ENCODE results near the gene HOXB3.

DNA sequence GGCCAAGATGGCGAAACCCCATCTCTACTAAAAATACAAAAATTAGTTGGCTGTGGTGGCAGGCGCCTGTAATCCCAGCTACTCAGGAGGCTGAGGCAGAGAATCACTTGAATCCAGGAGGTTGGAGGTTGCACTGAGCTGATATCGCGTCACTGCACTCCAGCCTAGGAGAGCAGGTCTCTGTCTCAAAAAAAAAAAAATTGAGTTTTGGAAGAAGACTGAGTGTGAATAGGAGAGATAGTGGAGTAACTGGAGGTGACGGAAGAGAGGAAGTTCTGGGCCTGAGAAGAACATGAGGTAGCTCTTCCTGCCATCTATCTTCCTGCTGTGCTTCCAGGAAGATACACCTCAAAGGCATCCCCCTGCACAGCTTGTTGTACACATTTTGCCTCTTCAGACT is 70.6 kb downstream of the HOXB3 start:
- TF ChIP-seq, protein P1, sequence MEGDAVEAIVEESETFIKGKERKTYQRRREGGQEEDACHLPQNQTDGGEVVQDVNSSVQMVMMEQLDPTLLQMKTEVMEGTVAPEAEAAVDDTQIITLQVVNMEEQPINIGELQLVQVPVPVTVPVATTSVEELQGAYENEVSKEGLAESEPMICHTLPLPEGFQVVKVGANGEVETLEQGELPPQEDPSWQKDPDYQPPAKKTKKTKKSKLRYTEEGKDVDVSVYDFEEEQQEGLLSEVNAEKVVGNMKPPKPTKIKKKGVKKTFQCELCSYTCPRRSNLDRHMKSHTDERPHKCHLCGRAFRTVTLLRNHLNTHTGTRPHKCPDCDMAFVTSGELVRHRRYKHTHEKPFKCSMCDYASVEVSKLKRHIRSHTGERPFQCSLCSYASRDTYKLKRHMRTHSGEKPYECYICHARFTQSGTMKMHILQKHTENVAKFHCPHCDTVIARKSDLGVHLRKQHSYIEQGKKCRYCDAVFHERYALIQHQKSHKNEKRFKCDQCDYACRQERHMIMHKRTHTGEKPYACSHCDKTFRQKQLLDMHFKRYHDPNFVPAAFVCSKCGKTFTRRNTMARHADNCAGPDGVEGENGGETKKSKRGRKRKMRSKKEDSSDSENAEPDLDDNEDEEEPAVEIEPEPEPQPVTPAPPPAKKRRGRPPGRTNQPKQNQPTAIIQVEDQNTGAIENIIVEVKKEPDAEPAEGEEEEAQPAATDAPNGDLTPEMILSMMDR (IDR thresholded peaks at IDR 0.05; ENCODE audit: poor library complexity, severe bottlenecking): no peak
- TF ChIP-seq EZH2 (IDR thresholded peaks at IDR 0.05; ENCODE audit: borderline replicate concordance, insufficient read depth, low read length, poor library complexity, severe bottlenecking): no peak
- TF ChIP-seq EP300 (conservative IDR thresholded peaks at IDR 0.05; ENCODE audit: poor library complexity, severe bottlenecking): no peak
- no peak for TF ChIP-seq RAD21 (conservative IDR thresholded peaks at IDR 0.05)
- no peak for TF ChIP-seq POLR2AphosphoS5 (IDR thresholded peaks at IDR 0.05)
- TF ChIP-seq SMC3 (conservative IDR thresholded peaks at IDR 0.05; ENCODE audit: poor library complexity): no peak
- no peak for TF ChIP-seq TAF1 (IDR thresholded peaks at IDR 0.05; ENCODE audit: low read depth)
- TF ChIP-seq, protein P2, sequence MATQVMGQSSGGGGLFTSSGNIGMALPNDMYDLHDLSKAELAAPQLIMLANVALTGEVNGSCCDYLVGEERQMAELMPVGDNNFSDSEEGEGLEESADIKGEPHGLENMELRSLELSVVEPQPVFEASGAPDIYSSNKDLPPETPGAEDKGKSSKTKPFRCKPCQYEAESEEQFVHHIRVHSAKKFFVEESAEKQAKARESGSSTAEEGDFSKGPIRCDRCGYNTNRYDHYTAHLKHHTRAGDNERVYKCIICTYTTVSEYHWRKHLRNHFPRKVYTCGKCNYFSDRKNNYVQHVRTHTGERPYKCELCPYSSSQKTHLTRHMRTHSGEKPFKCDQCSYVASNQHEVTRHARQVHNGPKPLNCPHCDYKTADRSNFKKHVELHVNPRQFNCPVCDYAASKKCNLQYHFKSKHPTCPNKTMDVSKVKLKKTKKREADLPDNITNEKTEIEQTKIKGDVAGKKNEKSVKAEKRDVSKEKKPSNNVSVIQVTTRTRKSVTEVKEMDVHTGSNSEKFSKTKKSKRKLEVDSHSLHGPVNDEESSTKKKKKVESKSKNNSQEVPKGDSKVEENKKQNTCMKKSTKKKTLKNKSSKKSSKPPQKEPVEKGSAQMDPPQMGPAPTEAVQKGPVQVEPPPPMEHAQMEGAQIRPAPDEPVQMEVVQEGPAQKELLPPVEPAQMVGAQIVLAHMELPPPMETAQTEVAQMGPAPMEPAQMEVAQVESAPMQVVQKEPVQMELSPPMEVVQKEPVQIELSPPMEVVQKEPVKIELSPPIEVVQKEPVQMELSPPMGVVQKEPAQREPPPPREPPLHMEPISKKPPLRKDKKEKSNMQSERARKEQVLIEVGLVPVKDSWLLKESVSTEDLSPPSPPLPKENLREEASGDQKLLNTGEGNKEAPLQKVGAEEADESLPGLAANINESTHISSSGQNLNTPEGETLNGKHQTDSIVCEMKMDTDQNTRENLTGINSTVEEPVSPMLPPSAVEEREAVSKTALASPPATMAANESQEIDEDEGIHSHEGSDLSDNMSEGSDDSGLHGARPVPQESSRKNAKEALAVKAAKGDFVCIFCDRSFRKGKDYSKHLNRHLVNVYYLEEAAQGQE (IDR thresholded peaks at IDR 0.05; ENCODE audit: borderline replicate concordance): no peak

Data from neural cell (in vitro differentiated cells).